Liver (tissue), 9 donors: ENCODE measurements around the gene TNNI3K. TPM values are rescaled to one million over a fixed set of nuclear protein-coding genes. Genes with fewer than 3 reads are reported as not detected.

Experiments used
- DNase-seq: peaks from one replicate; pipeline ENCODE4 v3.0.0-alpha.2; 2017; ENCODE audit warnings: low spot score
- H3K27ac ChIP-seq, 2 donors: one replicate each; pipeline ENCODE4 v1.7.0; 2013; ENCODE audit warnings: inconsistent platforms in 2 of 2, low read length in 2 of 2, control low read depth in 1 of 2, low read depth in 1 of 2, mild to moderate bottlenecking in 1 of 2
- H3K27me3 ChIP-seq, 4 donors: one replicate each; pipeline versions ENCODE4 v1.6.1 to v1.7.0; 2013; ENCODE audit warnings: low read length in 3 of 4, inconsistent platforms in 1 of 4, mild to moderate bottlenecking in 1 of 4, moderate library complexity in 1 of 4; ENCODE audit not compliant: control insufficient read depth in 4 of 4, insufficient read depth in 4 of 4
- H3K36me3 ChIP-seq, 4 donors: one replicate each; pipeline versions ENCODE4 v1.6.1 to v1.7.0; 2013; ENCODE audit warnings: low read length in 3 of 4, mild to moderate bottlenecking in 3 of 4, low read depth in 1 of 4, moderate library complexity in 1 of 4; ENCODE audit not compliant: control insufficient read depth in 4 of 4, insufficient read depth in 3 of 4
- H3K4me1 ChIP-seq, 4 donors: one replicate each; pipeline versions ENCODE4 v1.6.1 to v1.7.0; 2013; ENCODE audit warnings: low read length in 3 of 4, mild to moderate bottlenecking in 3 of 4, moderate library complexity in 1 of 4; ENCODE audit not compliant: control insufficient read depth in 4 of 4, insufficient read depth in 4 of 4
- H3K4me3 ChIP-seq, 3 donors: one replicate each; pipeline versions ENCODE4 v1.6.1 to v1.7.0; 2013; ENCODE audit warnings: low read length in 3 of 3, control low read depth in 1 of 3, low read depth in 1 of 3, mild to moderate bottlenecking in 1 of 3
- H3K9ac ChIP-seq, 2 donors: one replicate each; pipeline ENCODE4 v1.7.0; 2013; ENCODE audit warnings: low read length in 2 of 2, mild to moderate bottlenecking in 2 of 2, moderate library complexity in 2 of 2, control low read depth in 1 of 2, low read depth in 1 of 2
- H3K9me3 ChIP-seq, 4 donors: one replicate each; pipeline versions ENCODE4 v1.6.1 to v1.7.0; 2013; ENCODE audit warnings: low read length in 3 of 4; ENCODE audit not compliant: control insufficient read depth in 4 of 4
- EGR1 ChIP-seq, 2 donors: IDR thresholded peaks; 2 replicates each; pipeline ENCODE4 v1.6.1; 2016 to 2018; ENCODE audit warnings: antibody characterized with exemption in 2 of 2, low read depth in 2 of 2
- FOXA2 ChIP-seq: IDR thresholded peaks from 2 replicates; pipeline ENCODE4 v1.6.1; 2016; ENCODE audit warnings: antibody characterized with exemption
- HNF4A ChIP-seq, 2 donors: conservative IDR thresholded peaks; 2 replicates each; pipeline ENCODE4 v1.6.1; 2016; ENCODE audit warnings: antibody characterized with exemption in 2 of 2, mild to moderate bottlenecking in 2 of 2
- HNF4G ChIP-seq: IDR thresholded peaks from 2 replicates; pipeline ENCODE4 v1.6.1; 2016; ENCODE audit warnings: antibody characterized with exemption
- JUND ChIP-seq, 2 donors: IDR thresholded peaks; 2 replicates each; pipeline ENCODE4 v1.6.1; 2016; ENCODE audit warnings: antibody characterized with exemption in 2 of 2
- NR2F2 ChIP-seq: IDR thresholded peaks from 2 replicates; pipeline ENCODE4 v1.6.1; 2016; ENCODE audit warnings: antibody characterized with exemption
- RAD21 ChIP-seq, 2 donors: IDR thresholded peaks; 2 replicates each; pipeline ENCODE4 v1.6.1; 2016; ENCODE audit warnings: antibody characterized with exemption in 2 of 2, mild to moderate bottlenecking in 2 of 2
- RXRA ChIP-seq, 2 donors: IDR thresholded peaks; 2 replicates each; pipeline ENCODE4 v1.6.1; 2017 to 2018; ENCODE audit warnings: antibody characterized with exemption in 2 of 2, mild to moderate bottlenecking in 1 of 2
- SP1 ChIP-seq: IDR thresholded peaks from 2 replicates; pipeline ENCODE4 v1.6.1; 2018; ENCODE audit warnings: antibody characterized with exemption, mild to moderate bottlenecking
- TAF1 ChIP-seq: conservative IDR thresholded peaks from 2 replicates; pipeline ENCODE4 v1.6.1; 2016; ENCODE audit warnings: antibody characterized with exemption, mild to moderate bottlenecking
- YY1 ChIP-seq: IDR thresholded peaks from 2 replicates; pipeline ENCODE4 v1.6.1; 2016; ENCODE audit warnings: antibody characterized with exemption, mild to moderate bottlenecking
- WGBS: extraction: QIAGEN DNeasy Blood & Tissue Kit; methylation state at CpG from one replicate; pipeline ENCODE4 v1.1.7; 2013; 5-methylcytosine and 5-hydroxymethylcytosine counted together
- polyA plus RNA-seq, 2 donors: library from polyadenylated mRNA; stranded (reverse) in 1 of 2; unstranded in 1 of 2; fragments of 200-250 nt in 1 of 2; fragments of >200 nt in 1 of 2; fragmentation: Nextera tagmentation in 1 of 2; extraction: Ambion mirVana in 1 of 2; gene quantifications; one replicate each; pipeline versions ENCODE4 v1.2.1 to v1.2.3, GENCODE V29; 2013 to 2015
- total RNA-seq, 2 donors: library from RNA; depleted of rRNA; stranded (reverse); fragments of >200 nt; gene quantifications; one replicate each; pipeline ENCODE4 v1.2.3, GENCODE V29; 2014
- TF ChIP-seq, protein P1 (sequence below): IDR thresholded peaks from 2 replicates; pipeline ENCODE4 v1.6.1; 2016; ENCODE audit warnings: antibody characterized with exemption
- TF ChIP-seq, protein P2 (sequence below): IDR thresholded peaks from 2 replicates; pipeline ENCODE4 v1.6.1; 2016; ENCODE audit warnings: antibody characterized with exemption
- TF ChIP-seq, protein P3 (sequence below): IDR thresholded peaks from 2 replicates; pipeline ENCODE4 v1.6.1; 2016; ENCODE audit warnings: antibody characterized with exemption
- TF ChIP-seq, protein P4 (sequence below): IDR thresholded peaks from 2 replicates; pipeline ENCODE4 v1.6.1; 2016; ENCODE audit warnings: antibody characterized with exemption, mild to moderate bottlenecking
- TF ChIP-seq, protein P5 (sequence below): fragments of 150-350 bp; IDR thresholded peaks from 2 replicates; pipeline ENCODE4 v1.5.1; 2017; ENCODE audit warnings: improper control_type of control experiment, low read depth, low read length; ENCODE audit not compliant: missing input control
- donor health status: healthy.
- donor health status: healthy.
- donor health status: healthy.
- donor health status: healthy.
- donor health status: healthy.

TNNI3K gene
- total and polyA plus RNA-seq, 4 donors, result 0.09 to 0.10 TPM; not detected in 2

DNA sequence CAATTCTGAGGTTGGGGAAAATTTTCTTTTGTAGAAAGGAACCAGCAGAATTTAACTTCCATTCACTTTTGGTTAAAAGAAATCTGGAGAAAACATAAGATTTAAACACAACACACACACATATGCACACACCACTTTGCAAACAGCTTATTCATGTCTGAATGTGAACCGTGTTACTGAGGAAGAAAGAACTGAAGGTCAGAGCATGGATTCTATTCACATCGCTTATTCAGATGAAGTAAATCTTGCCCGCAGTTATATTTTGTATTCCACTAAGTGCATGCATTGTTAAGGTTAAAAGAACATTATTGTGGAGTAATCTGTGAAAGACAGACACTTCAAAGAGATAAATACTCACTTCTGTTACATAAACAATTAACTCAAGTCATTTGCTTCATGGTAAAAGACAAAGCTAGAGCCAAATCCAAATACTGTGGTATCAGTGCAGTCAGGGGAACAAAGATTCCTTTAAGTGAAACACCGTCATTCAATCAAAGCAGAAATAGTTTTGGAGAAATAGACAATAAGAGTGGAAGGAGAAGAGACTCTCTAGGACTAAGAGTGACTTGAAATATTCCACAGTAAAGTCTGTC lies 195.3 kb downstream of the TNNI3K start:
- Histone ChIP-seq H3K36me3 (no peaks in the 10 kb centered on the region), H3K9me3 (no peaks in the 10 kb centered on the region), H3K4me1 (no peaks in the 10 kb centered on the region), H3K4me3 (no peak overlapping the region), H3K9ac (no peak overlapping the region), H3K27ac (no peak overlapping the region), H3K27me3 (no peaks in the 10 kb centered on the region)
- DNase-seq, result no peak
- WGBS, result 74% methylated on average over 4 of the region's 4 CpGs
- TF ChIP-seq RXRA (IDR thresholded peaks at IDR 0.05) (no peak), HNF4A (conservative IDR thresholded peaks at IDR 0.05) (no peak), TAF1 (no peak), EGR1 (IDR thresholded peaks at IDR 0.05; ENCODE audit: low read depth in 2 of 2) (no peak), YY1 (no peak)
- TF ChIP-seq, protein P1, sequence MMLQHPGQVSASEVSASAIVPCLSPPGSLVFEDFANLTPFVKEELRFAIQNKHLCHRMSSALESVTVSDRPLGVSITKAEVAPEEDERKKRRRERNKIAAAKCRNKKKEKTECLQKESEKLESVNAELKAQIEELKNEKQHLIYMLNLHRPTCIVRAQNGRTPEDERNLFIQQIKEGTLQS, result no peak

DNA sequence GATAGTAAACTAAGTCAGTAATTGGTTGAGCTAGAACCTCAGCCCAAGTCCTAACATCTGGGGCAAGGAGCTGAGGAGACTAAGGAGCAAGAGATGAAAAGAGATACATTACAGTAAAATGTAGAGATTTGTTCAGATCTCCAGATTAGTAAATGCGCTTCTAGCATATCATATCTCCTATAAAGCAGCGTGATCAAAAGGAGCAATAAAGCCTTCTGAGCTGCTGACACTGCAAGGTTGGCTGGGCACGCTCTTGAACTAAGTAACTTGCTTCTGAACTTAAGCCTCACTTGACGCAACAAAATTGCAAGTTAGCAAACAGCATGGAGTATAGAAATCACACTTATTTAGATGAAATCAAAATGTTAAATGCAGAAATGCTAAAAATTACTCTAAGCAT lies 196.3 kb downstream of the TNNI3K start:
- WGBS, result 80% methylated on average over 4 of the region's 4 CpGs
- no peaks in the 10 kb centered on the region for H3K36me3 ChIP-seq
- H3K4me1 ChIP-seq, result no peaks in the 10 kb centered on the region
- H3K4me3 ChIP-seq, result no peak overlapping the region
- DNase-seq, result no peak
- H3K9ac ChIP-seq, result no peak overlapping the region
- no peaks in the 10 kb centered on the region for H3K27me3 ChIP-seq
- no peaks in the 10 kb centered on the region for H3K9me3 ChIP-seq
- TF ChIP-seq HNF4G, result no peak
- TF ChIP-seq, protein P2, sequence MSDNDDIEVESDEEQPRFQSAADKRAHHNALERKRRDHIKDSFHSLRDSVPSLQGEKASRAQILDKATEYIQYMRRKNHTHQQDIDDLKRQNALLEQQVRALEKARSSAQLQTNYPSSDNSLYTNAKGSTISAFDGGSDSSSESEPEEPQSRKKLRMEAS, result no peak
- TF ChIP-seq, protein P3, sequence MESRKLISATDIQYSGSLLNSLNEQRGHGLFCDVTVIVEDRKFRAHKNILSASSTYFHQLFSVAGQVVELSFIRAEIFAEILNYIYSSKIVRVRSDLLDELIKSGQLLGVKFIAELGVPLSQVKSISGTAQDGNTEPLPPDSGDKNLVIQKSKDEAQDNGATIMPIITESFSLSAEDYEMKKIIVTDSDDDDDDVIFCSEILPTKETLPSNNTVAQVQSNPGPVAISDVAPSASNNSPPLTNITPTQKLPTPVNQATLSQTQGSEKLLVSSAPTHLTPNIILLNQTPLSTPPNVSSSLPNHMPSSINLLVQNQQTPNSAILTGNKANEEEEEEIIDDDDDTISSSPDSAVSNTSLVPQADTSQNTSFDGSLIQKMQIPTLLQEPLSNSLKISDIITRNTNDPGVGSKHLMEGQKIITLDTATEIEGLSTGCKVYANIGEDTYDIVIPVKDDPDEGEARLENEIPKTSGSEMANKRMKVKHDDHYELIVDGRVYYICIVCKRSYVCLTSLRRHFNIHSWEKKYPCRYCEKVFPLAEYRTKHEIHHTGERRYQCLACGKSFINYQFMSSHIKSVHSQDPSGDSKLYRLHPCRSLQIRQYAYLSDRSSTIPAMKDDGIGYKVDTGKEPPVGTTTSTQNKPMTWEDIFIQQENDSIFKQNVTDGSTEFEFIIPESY, result no peak
- no peak for TF ChIP-seq HNF4A (conservative IDR thresholded peaks at IDR 0.05)
- TF ChIP-seq FOXA2, result no peak
- TF ChIP-seq, protein P4, sequence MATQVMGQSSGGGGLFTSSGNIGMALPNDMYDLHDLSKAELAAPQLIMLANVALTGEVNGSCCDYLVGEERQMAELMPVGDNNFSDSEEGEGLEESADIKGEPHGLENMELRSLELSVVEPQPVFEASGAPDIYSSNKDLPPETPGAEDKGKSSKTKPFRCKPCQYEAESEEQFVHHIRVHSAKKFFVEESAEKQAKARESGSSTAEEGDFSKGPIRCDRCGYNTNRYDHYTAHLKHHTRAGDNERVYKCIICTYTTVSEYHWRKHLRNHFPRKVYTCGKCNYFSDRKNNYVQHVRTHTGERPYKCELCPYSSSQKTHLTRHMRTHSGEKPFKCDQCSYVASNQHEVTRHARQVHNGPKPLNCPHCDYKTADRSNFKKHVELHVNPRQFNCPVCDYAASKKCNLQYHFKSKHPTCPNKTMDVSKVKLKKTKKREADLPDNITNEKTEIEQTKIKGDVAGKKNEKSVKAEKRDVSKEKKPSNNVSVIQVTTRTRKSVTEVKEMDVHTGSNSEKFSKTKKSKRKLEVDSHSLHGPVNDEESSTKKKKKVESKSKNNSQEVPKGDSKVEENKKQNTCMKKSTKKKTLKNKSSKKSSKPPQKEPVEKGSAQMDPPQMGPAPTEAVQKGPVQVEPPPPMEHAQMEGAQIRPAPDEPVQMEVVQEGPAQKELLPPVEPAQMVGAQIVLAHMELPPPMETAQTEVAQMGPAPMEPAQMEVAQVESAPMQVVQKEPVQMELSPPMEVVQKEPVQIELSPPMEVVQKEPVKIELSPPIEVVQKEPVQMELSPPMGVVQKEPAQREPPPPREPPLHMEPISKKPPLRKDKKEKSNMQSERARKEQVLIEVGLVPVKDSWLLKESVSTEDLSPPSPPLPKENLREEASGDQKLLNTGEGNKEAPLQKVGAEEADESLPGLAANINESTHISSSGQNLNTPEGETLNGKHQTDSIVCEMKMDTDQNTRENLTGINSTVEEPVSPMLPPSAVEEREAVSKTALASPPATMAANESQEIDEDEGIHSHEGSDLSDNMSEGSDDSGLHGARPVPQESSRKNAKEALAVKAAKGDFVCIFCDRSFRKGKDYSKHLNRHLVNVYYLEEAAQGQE, result no peak
- no peak for TF ChIP-seq JUND (IDR thresholded peaks at IDR 0.05)
- no peak for TF ChIP-seq NR2F2
- TF ChIP-seq SP1, result no peak
- no peak for TF ChIP-seq TAF1
- no peak for TF ChIP-seq EGR1 (IDR thresholded peaks at IDR 0.05; ENCODE audit: low read depth in 2 of 2)
- TF ChIP-seq, protein P5, sequence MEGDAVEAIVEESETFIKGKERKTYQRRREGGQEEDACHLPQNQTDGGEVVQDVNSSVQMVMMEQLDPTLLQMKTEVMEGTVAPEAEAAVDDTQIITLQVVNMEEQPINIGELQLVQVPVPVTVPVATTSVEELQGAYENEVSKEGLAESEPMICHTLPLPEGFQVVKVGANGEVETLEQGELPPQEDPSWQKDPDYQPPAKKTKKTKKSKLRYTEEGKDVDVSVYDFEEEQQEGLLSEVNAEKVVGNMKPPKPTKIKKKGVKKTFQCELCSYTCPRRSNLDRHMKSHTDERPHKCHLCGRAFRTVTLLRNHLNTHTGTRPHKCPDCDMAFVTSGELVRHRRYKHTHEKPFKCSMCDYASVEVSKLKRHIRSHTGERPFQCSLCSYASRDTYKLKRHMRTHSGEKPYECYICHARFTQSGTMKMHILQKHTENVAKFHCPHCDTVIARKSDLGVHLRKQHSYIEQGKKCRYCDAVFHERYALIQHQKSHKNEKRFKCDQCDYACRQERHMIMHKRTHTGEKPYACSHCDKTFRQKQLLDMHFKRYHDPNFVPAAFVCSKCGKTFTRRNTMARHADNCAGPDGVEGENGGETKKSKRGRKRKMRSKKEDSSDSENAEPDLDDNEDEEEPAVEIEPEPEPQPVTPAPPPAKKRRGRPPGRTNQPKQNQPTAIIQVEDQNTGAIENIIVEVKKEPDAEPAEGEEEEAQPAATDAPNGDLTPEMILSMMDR, result no peak
- no peak for TF ChIP-seq RAD21 (IDR thresholded peaks at IDR 0.05)
- H3K27ac ChIP-seq, result no peak overlapping the region
